Measurements from ENCODE around the gene NUP43. TPM values are rescaled to one million over a fixed set of nuclear protein-coding genes. Genes with fewer than 3 reads are reported as not detected.

NUP43 gene
- total RNA-seq (2022): 38.4 and 42.8 TPM in 2 replicates
- Bru-seq, nascent RNA: percentile 70 among the genes with signal in this experiment
- BruChase-seq, experiment 1, labeled RNA remaining after a 6-hour chase: percentile 91 among the genes with signal in this experiment
- BruChase-seq, experiment 2, labeled RNA remaining after a 2-hour chase: percentile 84 among the genes with signal in this experiment
- long read RNA-seq, partial matches to known transcripts: 1 of 6 reads
- long read RNA-seq, other reads (novel, unspliced or antisense): 3 of 6 reads

GRCh38 chr6:149746147-149746946 is at the start of gene NUP43:
Gene NUP43, minus strand, starts transcription at chr6:149746529. Its CDS starts 34 bp downstream, at chr6:149746495.
- intact Hi-C loops (cut with micrococcal nuclease; ENCODE audit: unreplicated experiment): no loop called here
- no peaks in the 10 kb centered on the region for H3K9me3 Mint-ChIP-seq (ENCODE audit: low read depth, unreplicated experiment)
- peak; percentile 26 for TF ChIP-seq CTCF (IDR thresholded peaks at IDR 0.05; ENCODE audit: unreplicated experiment)
- peak within 1 kb of the TSS; percentile 90 for H3K27ac Mint-ChIP-seq (ENCODE audit: unreplicated experiment)
- DNase-seq: peak; percentile 88
- H3K4me1 Mint-ChIP-seq (ENCODE audit: low read depth, unreplicated experiment): peaks cover 10% of the 10 kb centered on the region
- peaks cover 39% of the 10 kb centered on the region for H3K36me3 Mint-ChIP-seq (ENCODE audit: insufficient read depth, unreplicated experiment)
- peak within 1 kb of the TSS; percentile 87 for H3K4me3 Mint-ChIP-seq (ENCODE audit: low read depth, unreplicated experiment)
- H3K27me3 Mint-ChIP-seq (ENCODE audit: unreplicated experiment): no peaks in the 10 kb centered on the region
- CTCF ChIA-PET: interaction anchor here (0.6 to 0.7 kb wide), 2 partner anchors 57 to 1177 kb away, joined by 5 to 8 read pairs; no protein-coding TSS in a partner anchor
- no TSS peak for BruUV-seq (replicated peaks)

- Mint-ChIP-seq H3K27ac (ENCODE audit: unreplicated experiment) (no peak overlapping the region), H3K9me3 (ENCODE audit: low read depth, unreplicated experiment) (no peaks in the 10 kb centered on the region), H3K27me3 (ENCODE audit: unreplicated experiment) (no peaks in the 10 kb centered on the region), H3K36me3 (ENCODE audit: insufficient read depth, unreplicated experiment) (peaks cover 11% of the 10 kb centered on the region), H3K4me1 (ENCODE audit: low read depth, unreplicated experiment) (no peaks in the 10 kb centered on the region), H3K4me3 (ENCODE audit: low read depth, unreplicated experiment) (no peak overlapping the region)
- no peak for TF ChIP-seq CTCF (IDR thresholded peaks at IDR 0.05; ENCODE audit: unreplicated experiment)
- intact Hi-C loops (cut with micrococcal nuclease; ENCODE audit: unreplicated experiment): no loop called here
- no TSS peak for BruUV-seq (replicated peaks)
- CTCF ChIA-PET: interaction anchor here (0.7 kb wide), 1 partner anchor 180 kb away, joined by 3 read pairs; no protein-coding TSS in a partner anchor
- DNase-seq: no peak
Measured at GRCh38 chr6:149783551-149783950, 37.2 kb upstream of the NUP43 start.

GRCh38 chr6:149782337-149782736 is 36.0 kb upstream of the NUP43 start:
- H3K36me3 Mint-ChIP-seq (ENCODE audit: insufficient read depth, unreplicated experiment): peaks cover 5% of the 10 kb centered on the region
- H3K27me3 Mint-ChIP-seq (ENCODE audit: unreplicated experiment): no peaks in the 10 kb centered on the region
- H3K9me3 Mint-ChIP-seq (ENCODE audit: low read depth, unreplicated experiment): no peaks in the 10 kb centered on the region
- no peak overlapping the region for H3K4me3 Mint-ChIP-seq (ENCODE audit: low read depth, unreplicated experiment)
- intact Hi-C loops (cut with micrococcal nuclease; ENCODE audit: unreplicated experiment): no loop called here
- no peak overlapping the region for H3K27ac Mint-ChIP-seq (ENCODE audit: unreplicated experiment)
- BruUV-seq (replicated peaks): no TSS peak
- no peak for DNase-seq
- CTCF ChIA-PET: no interaction called here
- H3K4me1 Mint-ChIP-seq (ENCODE audit: low read depth, unreplicated experiment): no peaks in the 10 kb centered on the region
- TF ChIP-seq CTCF (IDR thresholded peaks at IDR 0.05; ENCODE audit: unreplicated experiment): no peak

- Mint-ChIP-seq H3K36me3 (ENCODE audit: insufficient read depth, unreplicated experiment) (no peaks in the 10 kb centered on the region), H3K27ac (ENCODE audit: unreplicated experiment) (no peak overlapping the region), H3K4me1 (ENCODE audit: low read depth, unreplicated experiment) (no peaks in the 10 kb centered on the region), H3K4me3 (ENCODE audit: low read depth, unreplicated experiment) (no peak overlapping the region), H3K9me3 (ENCODE audit: low read depth, unreplicated experiment) (no peaks in the 10 kb centered on the region), H3K27me3 (ENCODE audit: unreplicated experiment) (no peaks in the 10 kb centered on the region)
- no peak for DNase-seq
- BruUV-seq (replicated peaks): no TSS peak
- CTCF ChIA-PET: interaction anchor here (0.7 kb wide), 1 partner anchor 1834 kb away, joined by 6 read pairs; no protein-coding TSS in a partner anchor
- no peak for TF ChIP-seq CTCF (IDR thresholded peaks at IDR 0.05; ENCODE audit: unreplicated experiment)
- intact Hi-C loops (cut with micrococcal nuclease; ENCODE audit: unreplicated experiment): no loop called here
Measured at GRCh38 chr6:149781715-149782114, 35.4 kb upstream of the NUP43 start.
